ENCODE measurements around the gene CDH1.
"Not testable (repeated sequence)": the region's sequence is repeated elsewhere in the genome, so short reads cannot be mapped to it uniquely, and the experiment has no call there.

CDH1 gene

DNA sequence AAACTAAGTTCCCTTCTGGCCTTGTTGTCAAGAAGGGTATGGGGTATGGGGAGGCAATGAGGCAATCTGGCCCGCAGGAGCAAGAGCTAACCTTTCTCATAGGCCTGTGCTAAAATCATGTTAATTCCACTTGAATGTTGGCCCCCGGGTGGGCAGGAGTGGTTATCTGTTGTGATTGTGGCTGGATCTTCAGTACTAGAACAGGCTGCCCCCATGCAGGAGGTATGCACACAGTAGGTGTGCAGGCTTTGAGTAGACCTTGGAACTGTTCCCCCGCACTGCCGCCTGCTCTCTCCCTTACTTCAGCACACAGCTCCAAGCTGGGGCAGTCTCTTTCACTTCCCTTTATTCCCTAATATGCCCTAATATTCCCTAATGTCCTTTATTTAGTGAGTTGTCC is 53.9 kb downstream of the CDH1 start:
- no peak for DNase-seq (ENCODE audit: low spot score)

DNA sequence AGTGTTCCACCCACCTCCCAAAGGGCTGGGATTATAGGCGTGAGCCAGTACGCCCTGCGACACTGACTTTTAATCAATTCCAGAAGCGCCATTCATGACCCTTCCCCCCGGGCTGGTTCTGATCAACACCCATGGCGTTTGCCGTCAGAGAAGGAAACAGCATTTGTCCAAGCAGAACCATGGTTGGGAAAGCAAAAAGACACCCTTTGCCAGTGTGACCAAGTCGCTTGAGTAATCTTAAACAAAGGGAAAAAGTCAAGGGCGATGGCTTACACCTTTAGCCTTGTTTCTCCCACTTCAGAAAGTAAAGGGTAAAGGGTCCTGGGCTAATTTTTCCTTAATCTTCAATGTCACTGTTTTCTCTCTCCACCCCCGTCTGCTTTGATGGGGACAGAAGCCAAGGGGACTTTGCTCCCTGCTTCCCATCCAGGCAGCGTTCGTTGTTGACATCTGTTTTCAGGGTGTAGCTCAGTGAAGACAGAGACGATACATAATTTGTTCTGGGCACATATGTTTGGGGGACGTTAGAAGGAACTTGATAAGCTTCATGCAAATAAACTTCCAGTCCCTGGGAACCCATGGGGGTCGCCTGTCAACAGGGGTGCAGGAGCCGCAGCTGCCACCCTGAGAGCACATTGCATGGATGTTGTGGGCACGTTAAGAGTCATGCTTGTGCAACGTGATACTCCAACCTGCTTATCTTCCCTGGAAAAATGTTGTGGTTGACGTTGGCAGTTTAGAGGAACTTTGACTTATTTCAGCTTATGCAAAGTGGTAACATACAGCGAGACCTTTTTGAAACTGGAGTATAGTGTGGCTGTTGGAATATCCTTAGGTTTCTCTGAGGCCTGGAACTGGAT is 55.6 kb downstream of the CDH1 start:
- DNase-seq (ENCODE audit: low spot score), result no peak

DNA sequence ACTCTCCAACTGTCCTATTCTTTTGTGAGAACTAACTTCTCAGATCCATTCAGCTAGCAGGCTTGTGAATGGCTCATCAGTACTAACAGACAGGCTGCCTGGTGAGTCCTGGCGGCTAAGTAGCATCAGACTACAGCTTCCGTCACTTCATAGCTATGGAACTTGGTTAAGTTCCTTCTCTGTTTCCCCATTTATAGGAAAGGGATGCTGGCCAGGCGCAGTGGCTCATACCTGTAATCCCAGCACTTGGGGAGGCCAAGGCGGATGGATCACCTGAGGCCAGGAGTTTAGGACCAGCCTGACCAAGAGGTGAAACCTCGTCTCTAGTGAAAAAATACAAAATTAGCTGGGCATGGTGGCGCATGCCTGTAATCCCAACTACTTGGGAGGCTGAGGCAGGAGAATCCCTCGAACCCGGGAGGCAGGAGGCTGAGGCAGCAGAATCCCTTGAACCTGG is 56.3 kb downstream of the CDH1 start:
- DNase-seq (ENCODE audit: low spot score), result no peak

DNA sequence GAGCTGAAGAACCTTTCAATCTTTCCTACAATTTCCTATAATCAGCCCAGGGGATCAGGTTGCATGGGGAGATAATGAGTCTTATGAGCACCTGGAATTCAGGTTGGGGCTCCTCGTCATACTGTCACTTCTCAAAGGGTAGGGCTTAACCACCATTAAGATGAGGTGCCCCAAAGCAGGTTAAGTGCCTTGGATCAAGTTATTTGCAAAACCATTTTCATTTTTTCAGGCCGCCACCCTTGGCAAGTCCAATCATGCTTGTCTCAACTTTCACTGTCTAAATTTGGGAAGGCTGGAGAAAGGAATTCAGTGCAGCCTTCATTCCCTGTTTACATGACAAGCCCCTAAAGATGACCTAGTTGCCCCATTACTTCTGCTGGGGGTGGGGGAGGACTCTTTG is 61.3 kb downstream of the CDH1 start:
- no peak for DNase-seq (ENCODE audit: low spot score)

DNA sequence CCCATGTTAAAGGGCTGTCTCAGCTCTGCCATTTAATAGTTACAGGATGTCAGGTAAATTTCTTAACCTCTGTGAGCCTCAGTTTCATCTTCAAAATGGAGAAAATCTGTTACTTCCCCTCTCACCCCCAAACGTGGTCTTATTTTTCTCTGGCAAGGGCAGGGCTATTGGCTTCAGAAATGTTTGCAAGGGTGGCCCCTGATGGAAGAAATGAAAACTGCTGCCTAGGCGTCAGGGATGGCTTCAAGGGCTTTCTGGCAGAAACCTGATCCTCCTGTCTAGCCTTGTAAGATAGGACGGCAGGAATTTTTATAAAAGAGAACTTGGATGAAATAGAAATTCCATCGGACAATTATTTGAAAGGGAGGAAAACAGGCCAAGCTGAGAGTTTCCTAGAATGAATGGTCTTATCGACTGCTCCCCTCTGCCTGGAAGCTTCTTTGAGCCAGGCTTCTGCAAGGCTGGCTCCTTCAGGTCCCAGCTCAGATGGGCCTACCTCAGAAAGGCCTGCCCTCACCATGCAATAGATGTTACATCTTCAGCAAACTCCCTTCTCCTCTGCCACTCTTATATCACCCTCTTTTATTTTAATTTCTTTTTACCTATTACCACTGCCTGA is 63.3 kb downstream of the CDH1 start:
- DNase-seq (ENCODE audit: low spot score), result peak; percentile 83

DNA sequence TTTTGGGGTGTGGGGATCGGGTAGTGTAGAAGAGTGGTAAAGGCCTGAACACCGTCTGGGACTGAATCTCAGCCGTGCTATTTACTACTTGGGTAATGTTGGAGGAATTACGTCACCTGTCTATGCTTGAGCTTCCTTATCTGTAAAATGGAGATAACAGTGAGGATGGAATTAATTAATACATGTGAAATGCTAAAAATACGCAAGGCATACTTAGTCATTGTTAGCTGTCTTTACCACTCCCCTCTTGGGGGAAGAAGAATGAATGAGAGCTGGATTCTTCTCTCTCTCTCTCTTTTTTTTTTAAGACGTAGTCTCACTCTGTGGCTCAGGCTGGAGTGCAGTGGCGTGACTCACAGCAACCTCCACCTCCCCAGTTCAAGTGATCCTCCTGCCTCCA is 65.1 kb downstream of the CDH1 start:
- no peak for DNase-seq (ENCODE audit: low spot score)

DNA sequence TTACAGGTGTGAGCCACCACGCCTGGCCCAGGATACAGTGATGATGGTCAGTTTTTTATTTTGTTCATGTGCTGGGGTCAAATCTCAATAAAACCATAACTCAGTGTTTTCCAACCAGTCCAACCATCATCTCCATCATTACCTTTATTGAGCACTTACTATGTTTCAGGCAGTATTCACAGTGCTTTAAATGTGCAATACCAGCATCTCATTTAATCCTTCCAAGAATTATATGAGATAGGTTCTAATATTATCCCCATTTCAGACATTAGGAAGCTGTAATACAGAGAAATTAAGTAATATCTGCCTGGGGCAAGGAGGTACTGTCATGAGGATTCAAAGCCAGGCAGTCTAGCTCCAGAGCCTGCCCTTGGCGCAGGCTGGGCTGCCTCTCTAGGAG is 69.3 kb downstream of the CDH1 start:
- DNase-seq (ENCODE audit: low spot score), result no peak

DNA sequence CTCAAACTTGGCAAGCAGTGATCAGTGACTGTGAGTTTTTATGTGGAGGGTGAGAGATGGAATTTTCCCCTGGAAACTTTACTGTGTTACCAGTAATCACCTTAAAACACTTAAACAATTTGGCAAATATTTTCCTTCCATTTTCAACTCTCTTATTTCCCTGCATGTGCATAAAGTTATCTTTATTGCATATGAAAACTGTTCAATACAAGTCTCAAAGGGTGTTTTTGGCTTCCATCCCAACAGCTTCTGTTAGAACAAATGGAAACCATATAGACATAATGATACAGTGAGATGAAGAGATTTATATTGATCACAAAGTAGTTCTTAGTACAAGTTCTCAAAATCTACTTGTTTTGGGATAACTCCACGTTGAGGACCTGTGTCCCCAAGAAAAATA is 69.9 kb downstream of the CDH1 start:
- no peak for DNase-seq (ENCODE audit: low spot score)

DNA sequence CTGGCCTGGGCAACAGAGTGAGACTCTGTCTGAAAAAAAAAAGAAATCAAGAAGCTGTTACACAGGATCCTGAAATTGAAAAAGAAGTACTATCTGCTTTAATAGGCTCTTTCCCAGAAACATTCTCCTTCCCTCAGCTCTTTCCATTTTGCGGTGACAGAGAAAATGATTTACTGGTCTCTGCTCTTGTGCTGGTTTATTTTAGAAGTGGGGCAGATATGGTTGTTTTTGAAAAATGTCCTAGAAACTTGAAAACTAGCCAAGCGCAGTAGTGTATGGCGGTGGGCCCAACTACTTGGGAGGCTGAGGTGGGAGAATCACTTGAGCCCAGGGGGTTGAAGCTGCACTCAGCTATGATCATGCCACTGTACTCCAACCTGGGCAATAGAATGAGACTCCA is 77.4 kb downstream of the CDH1 start:
- no peak for DNase-seq (ENCODE audit: low spot score)

DNA sequence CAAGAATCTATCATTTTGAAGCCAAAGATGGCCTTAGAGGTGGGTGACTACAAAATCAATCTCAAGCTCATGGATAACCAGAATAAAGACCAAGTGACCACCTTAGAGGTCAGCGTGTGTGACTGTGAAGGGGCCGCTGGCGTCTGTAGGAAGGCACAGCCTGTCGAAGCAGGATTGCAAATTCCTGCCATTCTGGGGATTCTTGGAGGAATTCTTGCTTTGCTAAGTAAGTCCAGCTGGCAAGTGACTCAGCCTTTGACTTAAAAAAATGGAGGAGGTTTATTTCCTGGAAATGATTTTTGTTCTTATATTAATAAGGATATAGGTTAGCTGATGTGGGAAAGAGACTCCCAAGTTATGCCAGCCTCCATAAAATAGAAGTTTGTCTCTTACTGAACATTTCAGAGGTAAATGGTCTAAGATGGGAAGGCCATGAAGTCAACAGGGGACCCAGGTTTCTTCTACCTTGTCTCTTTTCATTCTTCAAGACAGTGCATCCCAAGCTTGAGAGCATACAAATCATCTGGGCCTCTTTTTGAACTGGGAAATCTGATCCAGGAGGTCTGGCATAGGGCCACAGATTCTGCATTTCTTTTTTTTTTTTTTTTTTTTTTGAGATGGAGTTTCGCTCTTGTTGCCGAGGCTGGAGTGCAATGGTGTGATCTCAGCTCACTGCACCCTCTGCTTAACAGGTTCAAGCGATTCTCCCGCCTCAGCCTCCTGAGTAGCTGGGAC is 86.5 kb downstream of the CDH1 start:
- no peak for DNase-seq (ENCODE audit: low spot score)

DNA sequence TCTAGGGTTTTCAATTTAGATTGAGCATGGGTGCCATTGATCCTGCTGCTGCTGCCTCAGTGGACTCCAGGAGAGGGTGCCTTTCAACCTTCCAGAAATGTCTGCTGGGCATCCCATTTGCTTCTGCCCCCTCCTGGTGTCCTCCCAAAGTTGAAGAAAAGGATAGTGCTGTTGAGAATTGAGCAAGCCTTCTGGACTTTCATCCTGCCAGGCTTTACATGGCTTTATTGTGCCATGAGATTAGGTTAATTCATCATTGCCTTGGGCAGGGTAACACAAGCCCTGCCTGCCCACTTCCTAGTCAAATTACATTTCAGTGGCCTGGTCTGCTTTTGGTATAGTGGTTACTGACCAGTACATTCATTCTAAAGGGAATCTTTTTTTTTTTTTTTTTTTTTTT is 88.3 kb downstream of the CDH1 start:
- DNase-seq (ENCODE audit: low spot score), result no peak

DNA sequence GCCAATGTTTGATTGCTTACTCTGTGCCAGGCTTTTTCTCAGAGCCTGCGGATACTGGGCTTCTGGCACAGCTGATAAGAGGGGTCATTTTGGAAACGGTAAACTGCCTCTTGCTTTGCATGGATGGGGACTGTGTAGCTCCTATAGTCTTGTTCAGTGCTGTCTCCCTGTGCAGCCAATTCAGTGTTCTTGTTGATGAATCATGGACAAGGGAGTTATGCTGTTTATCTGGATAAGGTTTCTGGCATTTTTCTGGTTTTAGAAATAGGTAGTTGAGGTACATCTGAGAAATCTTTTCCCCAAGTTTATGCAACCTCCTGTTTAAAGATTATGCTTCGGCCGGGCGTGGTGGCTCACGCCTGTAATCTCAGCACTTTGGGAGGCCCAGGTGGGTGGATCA is 89.6 kb downstream of the CDH1 start:
- no peak for DNase-seq (ENCODE audit: low spot score)

DNA sequence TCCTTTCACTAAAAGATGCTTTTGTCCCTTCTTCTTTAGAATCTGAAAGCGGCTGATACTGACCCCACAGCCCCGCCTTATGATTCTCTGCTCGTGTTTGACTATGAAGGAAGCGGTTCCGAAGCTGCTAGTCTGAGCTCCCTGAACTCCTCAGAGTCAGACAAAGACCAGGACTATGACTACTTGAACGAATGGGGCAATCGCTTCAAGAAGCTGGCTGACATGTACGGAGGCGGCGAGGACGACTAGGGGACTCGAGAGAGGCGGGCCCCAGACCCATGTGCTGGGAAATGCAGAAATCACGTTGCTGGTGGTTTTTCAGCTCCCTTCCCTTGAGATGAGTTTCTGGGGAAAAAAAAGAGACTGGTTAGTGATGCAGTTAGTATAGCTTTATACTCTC is 96.2 kb downstream of the CDH1 start:
- DNase-seq (ENCODE audit: low spot score), result no peak

DNA sequence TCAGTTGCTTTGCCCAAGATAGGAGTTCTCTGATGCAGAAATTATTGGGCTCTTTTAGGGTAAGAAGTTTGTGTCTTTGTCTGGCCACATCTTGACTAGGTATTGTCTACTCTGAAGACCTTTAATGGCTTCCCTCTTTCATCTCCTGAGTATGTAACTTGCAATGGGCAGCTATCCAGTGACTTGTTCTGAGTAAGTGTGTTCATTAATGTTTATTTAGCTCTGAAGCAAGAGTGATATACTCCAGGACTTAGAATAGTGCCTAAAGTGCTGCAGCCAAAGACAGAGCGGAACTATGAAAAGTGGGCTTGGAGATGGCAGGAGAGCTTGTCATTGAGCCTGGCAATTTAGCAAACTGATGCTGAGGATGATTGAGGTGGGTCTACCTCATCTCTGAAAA is 97.5 kb downstream of the CDH1 start:
- no peak for DNase-seq (ENCODE audit: low spot score)

DNA sequence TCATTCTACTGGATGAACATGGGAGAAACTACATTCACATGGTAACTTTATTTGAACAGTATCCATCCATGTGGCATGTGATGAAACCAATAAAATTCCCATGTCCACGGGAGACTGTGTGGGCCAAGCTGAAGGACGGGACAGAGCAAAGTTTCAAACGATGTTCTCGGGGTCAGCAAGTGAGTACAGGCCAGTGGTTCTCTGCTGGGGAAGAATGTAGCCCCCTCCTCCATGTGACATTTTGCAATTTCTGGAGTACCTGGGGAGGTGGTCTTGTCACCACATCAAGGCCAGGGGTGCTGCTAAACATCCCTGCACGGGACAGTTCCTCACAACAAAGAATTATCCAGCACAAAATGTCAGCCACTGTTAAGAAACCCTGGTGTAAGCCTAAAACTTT is 98.9 kb downstream of the CDH1 start:
- DNase-seq (ENCODE audit: low spot score), result no peak

DNA sequence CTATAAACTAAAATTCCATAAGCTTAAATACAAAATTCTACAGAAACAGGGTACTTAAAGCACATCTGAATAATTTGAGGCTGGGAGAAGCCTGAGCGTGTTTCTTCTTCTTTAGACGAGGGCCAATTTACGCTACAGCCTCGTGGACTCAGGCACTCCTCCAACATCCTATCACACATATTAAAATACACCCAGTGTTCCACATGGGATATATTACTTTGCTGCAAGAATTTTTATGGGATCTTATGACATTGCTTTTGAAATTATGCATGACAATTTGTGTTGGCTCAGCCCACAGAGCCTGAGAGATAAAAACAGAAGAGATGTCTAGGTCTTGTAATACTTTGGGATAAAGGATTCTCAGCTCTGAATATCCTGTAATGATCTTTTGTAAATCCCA is 102.7 kb downstream of the CDH1 start:
- DNase-seq (ENCODE audit: low spot score), result no peak

DNA sequence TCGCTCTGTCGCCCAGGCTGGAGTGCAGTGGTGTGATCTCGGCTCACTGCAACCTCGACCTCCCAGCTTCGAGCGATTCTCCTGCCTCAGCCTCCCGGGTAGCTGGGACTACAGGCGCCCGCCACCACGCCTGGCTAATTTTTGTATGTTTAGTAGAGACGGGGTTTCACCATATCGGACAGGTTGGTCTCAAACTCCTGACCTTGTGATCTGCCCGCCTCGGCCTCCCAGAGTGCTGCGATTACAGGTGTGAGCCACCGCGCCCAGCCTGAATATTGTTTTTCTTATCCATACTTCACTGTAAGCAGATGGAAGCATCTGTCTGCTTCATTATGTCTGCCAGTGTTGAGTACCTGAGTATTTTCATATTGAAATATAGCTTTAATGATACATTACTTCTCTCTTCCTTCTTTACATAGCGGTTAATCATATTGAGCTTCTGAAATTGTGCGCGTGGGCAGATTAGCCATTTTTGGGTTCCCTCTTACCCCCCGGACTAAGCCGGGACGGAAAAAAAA is 105.9 kb downstream of the CDH1 start:
- DNase-seq (ENCODE audit: low spot score), result not testable (repeated sequence)

DNA sequence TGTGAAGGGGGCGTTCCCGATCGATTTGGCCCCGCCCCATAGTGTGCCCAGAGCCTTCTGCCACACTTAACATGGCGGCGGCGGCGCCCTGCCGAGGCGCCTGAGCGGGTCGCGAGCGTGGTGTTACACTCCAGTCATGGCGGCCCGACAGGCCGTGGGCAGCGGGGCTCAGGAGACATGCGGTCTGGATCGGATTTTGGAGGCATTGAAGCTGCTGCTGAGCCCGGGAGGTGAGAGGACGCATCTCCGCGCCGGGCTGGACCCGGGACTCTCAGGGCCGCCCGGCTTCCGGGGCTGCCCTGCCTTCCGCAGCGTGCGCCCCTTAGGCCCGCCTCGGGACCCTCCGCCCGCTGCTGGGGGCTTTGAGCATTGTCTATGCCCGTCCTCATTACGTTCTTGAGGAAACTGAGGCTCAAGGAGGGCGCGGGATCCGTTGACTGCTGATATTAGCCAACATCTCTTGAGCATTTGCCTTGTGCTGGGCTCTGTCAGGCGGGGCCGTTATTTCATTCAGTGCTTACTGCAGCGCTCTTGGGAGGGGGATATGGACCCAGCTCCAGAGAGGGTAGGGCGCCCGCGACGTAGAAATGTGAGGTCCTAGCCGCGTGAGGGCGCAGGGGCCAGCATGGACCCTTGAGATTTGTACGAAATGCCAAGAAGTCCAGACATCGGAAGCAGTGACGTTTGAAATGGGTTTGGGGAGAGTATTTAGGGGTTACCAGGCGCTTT is 106.6 kb downstream of the CDH1 start, which contains the start of gene TANGO6:
Gene TANGO6, plus strand, starts transcription at position 50 of the 729 bp plus-strand sequence. Its CDS starts 87 bp downstream, at position 137.
- DNase-seq (ENCODE audit: low spot score), result peak; percentile 93

DNA sequence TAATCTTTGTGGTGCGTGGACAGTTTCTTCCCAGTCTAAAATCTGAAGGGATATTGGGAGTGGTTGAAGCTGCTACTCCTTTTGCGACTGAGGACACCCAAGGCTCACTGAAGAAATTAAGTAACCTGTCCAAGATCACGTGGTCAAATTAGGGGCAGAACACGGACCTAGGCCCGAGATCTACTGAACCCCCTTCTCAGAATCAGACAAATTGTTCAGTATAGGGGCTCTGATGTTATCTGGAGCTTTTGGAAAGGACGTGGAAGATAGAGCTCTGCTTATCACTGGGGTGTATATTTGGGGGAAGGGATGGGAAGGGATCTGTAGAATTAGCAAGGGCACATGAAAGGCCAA is 107.1 kb downstream of the CDH1 start:
- DNase-seq (ENCODE audit: low spot score), result no peak

DNA sequence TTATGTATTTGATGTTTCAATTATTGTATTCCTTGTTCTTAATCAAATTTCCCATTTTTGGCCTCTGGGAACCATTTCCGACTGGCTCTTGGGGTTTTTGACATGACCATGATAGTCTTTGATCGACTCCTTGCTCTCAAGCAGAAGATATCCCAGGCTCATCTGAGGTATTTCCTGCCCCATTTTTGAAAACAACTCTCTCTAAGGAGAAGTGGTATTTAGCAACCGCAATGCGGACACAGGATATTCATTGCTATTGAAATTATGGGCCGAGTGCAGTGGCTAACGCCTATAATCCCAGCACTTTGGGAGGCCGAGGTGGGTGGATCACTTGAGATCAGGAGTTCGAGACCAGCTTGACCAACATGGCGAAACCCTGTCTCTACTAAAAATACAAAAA is 111.7 kb downstream of the CDH1 start:
- no peak for DNase-seq (ENCODE audit: low spot score)

DNA sequence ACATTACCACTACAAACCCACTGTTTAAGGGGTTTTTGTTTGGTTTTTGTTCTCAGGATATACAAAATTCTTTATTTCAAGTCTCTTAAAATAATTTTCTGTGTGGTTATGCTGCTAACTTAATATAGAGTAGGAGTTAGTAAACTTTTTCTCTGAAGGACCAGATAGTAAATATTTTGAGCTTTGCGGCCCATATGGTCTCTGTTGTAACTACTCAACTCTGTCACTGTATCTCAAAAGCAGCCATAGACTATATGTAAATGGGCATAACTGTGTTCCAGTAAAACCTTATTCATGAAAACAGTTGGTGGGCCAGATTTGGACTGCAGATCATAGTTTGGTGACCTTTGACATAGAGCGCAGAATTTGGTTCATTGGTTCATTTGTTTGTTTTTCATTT is 113.4 kb downstream of the CDH1 start:
- DNase-seq (ENCODE audit: low spot score), result no peak

DNA sequence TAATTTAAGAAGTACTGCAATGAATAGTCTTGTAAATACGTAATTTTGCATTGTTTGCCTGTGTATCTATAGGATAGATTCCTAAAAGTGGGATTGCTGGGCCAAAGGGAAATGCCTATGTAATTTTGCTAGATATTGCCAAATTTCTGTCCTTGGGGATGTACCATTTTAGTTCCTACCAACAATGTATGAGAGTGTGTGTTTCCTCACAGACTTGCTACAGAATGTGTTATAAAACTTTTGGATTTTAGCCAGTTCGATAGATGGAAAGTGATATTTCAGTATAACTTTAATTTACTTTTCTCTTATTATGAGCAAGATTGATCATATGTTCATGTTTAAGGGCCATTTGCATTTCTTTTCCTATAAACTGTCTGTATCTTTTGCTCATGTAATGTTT is 114.5 kb downstream of the CDH1 start:
- DNase-seq (ENCODE audit: low spot score), result no peak

All from NAMALWA (cell line).